Neural cell (in vitro differentiated cells): ENCODE data around the gene FYB1. TPM values are rescaled to one million over a fixed set of nuclear protein-coding genes. Genes with fewer than 3 reads are reported as not detected.

ENCODE experiments used
- H2AFZ ChIP-seq: fragments of 200-600, 300-800 bp; sonication (generic), shearing (Covaris generic); 2 replicates; pipeline ENCODE4 v1.6.0; 2014; ENCODE audit warnings: low read depth, mild to moderate bottlenecking, antibody characterized with exemption, low read length, moderate library complexity
- H3F3A ChIP-seq: fragments of 200-600 bp; shearing (Covaris generic); 2 replicates; pipeline ENCODE4 v1.6.1; 2016; ENCODE audit warnings: mild to moderate bottlenecking, moderate library complexity, mixed read lengths, antibody characterized with exemption, low read length; ENCODE audit not compliant: insufficient read depth, poor library complexity, severe bottlenecking
- H3K27ac ChIP-seq: fragments of 200-600, 300-800 bp; sonication (generic), shearing (Covaris generic); 2 replicates; pipeline ENCODE4 v1.5.1; 2014; ENCODE audit warnings: mild to moderate bottlenecking, low read length, moderate library complexity
- H3K27me3 ChIP-seq: fragments of 300-800, 200-600 bp; sonication (generic), shearing (Covaris generic); 2 replicates; pipeline ENCODE4 v1.6.0; 2014; ENCODE audit warnings: mild to moderate bottlenecking, low read depth, low read length, moderate library complexity; ENCODE audit not compliant: insufficient read depth
- H3K36me3 ChIP-seq: fragments of 300-800, 200-600 bp; sonication (generic), shearing (Covaris generic); 2 replicates; pipeline ENCODE4 v1.5.1; 2014; ENCODE audit warnings: mild to moderate bottlenecking, antibody characterized with exemption, low read length, moderate library complexity; ENCODE audit not compliant: insufficient read depth
- H3K4me2 ChIP-seq: fragments of 300-800, 200-600 bp; sonication (generic), shearing (Covaris generic); 2 replicates; pipeline ENCODE4 v1.6.0; 2014; ENCODE audit warnings: mild to moderate bottlenecking, low read length
- H3K4me3 ChIP-seq: fragments of 300-800, 200-600 bp; sonication (generic), shearing (Covaris generic); 2 replicates; pipeline ENCODE4 v1.5.1; 2014; ENCODE audit warnings: mild to moderate bottlenecking, low read length, moderate library complexity
- H3K79me2 ChIP-seq: fragments of 200-600 bp; shearing (Covaris generic); replicated peaks from 2 replicates; pipeline ENCODE4 v1.6.0; 2014; ENCODE audit warnings: mild to moderate bottlenecking, low read length, moderate library complexity; ENCODE audit not compliant: insufficient read depth
- H3K9ac ChIP-seq: fragments of 300-800, 200-600 bp; sonication (generic), shearing (Covaris generic); 2 replicates; pipeline ENCODE4 v1.6.1; 2016; ENCODE audit warnings: mild to moderate bottlenecking, low read length, mixed read lengths
- H3K9me2 ChIP-seq: fragments of 200-600 bp; shearing (Covaris generic); 2 replicates; pipeline ENCODE4 v1.6.1; 2016; ENCODE audit warnings: mild to moderate bottlenecking, low read length, mixed read lengths; ENCODE audit not compliant: insufficient read depth
- H3K9me3 ChIP-seq: fragments of 200-600, 300-800 bp; sonication (generic), shearing (Covaris generic); 2 replicates; pipeline ENCODE4 v1.6.1; 2016; ENCODE audit warnings: mild to moderate bottlenecking, mixed run types, low read length, moderate library complexity, mixed read lengths
- H4K20me1 ChIP-seq: fragments of 200-600 bp; shearing (Covaris generic); 2 replicates; pipeline ENCODE4 v1.6.1; 2016; ENCODE audit warnings: mild to moderate bottlenecking, mixed run types; ENCODE audit not compliant: insufficient read depth
- EP300 ChIP-seq: fragments of 450-650 bp; conservative IDR thresholded peaks from 2 replicates; pipeline ENCODE4 v1.6.1; 2014; ENCODE audit warnings: antibody characterized with exemption, mild to moderate bottlenecking, moderate library complexity; ENCODE audit not compliant: poor library complexity, severe bottlenecking
- EZH2 ChIP-seq: fragments of 200-600, 300-800 bp; shearing (Covaris generic), sonication (generic); IDR thresholded peaks from 2 replicates; pipeline ENCODE4 v1.6.1; 2014; ENCODE audit warnings: antibody characterized with exemption, low read length, borderline replicate concordance, mild to moderate bottlenecking; ENCODE audit not compliant: insufficient read depth, poor library complexity, severe bottlenecking
- MXI1 ChIP-seq: fragments of 450-650 bp; conservative IDR thresholded peaks from 2 replicates; pipeline ENCODE4 v1.6.1; 2014; ENCODE audit warnings: antibody characterized with exemption, mild to moderate bottlenecking; ENCODE audit not compliant: poor library complexity, severe bottlenecking
- POLR2AphosphoS5 ChIP-seq: IDR thresholded peaks from 2 replicates; pipeline ENCODE4 v1.6.1; 2012
- RAD21 ChIP-seq: fragments of 450-650 bp; conservative IDR thresholded peaks from 2 replicates; pipeline ENCODE4 v1.6.1; 2014; ENCODE audit warnings: antibody characterized with exemption, mild to moderate bottlenecking, moderate library complexity
- SMC3 ChIP-seq: fragments of 450-650 bp; conservative IDR thresholded peaks from 2 replicates; pipeline ENCODE4 v1.6.1; 2014; ENCODE audit warnings: antibody characterized with exemption, mild to moderate bottlenecking, moderate library complexity; ENCODE audit not compliant: poor library complexity
- TAF1 ChIP-seq: IDR thresholded peaks from 2 replicates; pipeline ENCODE4 v1.6.1; 2012; ENCODE audit warnings: low read depth
- polyA plus RNA-seq: library from polyadenylated mRNA; depleted of rRNA; stranded (reverse); fragments of >200 nt; gene quantifications from 2 replicates; pipeline ENCODE4 v1.2.3, GENCODE V29; 2014
- TF ChIP-seq, protein P1 (sequence below): IDR thresholded peaks from 2 replicates; pipeline ENCODE4 v1.6.1; 2012; ENCODE audit warnings: borderline replicate concordance
- TF ChIP-seq, protein P2 (sequence below): fragments of 450-650 bp; IDR thresholded peaks from 2 replicates; pipeline ENCODE4 v1.5.1; 2014; ENCODE audit warnings: antibody characterized with exemption, mild to moderate bottlenecking, moderate library complexity; ENCODE audit not compliant: poor library complexity, severe bottlenecking

Gene FYB1
- polyA plus RNA-seq, 1 donor from 2014 or later, result not detected

DNA sequence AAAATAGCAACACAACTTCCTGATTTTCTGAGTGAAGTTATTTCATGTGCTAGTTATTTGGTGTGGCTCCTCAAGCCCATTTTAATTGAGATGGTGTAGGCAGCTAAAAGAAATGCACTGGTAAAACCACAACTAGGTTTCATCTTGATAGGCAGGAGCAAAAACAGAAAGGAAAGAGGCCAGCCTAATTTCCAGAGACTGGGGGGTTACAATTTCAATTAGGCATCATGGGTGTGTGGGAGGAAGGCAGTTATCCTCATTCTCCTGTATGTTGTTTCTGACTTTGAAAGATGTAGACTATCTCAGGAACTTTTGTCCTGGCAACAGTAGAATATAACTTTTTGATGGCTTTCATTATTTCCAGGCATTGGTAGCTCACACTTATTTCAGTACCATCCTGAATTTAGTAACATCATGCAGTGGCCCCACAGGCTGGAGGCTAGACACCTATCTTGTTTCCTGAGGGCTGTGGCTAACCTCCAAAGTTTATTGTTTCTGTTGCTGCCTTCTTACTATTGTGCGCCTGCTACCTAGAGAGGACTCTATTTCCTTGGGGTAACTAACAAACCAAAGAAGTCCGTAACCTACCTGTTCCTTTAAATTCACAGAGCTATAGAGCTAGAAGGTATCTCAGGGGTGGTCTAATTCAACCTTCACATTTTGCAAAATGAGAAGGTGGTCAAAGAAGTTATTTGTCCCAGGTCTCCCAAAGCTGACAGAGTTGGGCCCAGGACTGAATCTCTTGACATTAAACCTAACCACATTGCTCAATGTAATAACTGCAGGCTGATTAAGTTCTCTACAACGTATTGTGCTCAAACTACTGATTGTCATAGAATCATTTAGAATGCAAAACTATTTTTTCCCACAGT is 42.4 kb downstream of the FYB1 start:
- H3K79me2 ChIP-seq, result no peaks in the 10 kb centered on the region
- H3K9ac ChIP-seq, result no peak overlapping the region
- no peak overlapping the region for H3K27ac ChIP-seq
- no peaks in the 10 kb centered on the region for H4K20me1 ChIP-seq
- no peak overlapping the region for H3K4me2 ChIP-seq
- H3K9me2 ChIP-seq, result no peaks in the 10 kb centered on the region
- TF ChIP-seq SMC3 (no peak), RAD21 (no peak), MXI1 (no peak), EP300 (no peak), EZH2 (no peak), POLR2AphosphoS5 (no peak), TAF1 (no peak)
- TF ChIP-seq, protein P1, sequence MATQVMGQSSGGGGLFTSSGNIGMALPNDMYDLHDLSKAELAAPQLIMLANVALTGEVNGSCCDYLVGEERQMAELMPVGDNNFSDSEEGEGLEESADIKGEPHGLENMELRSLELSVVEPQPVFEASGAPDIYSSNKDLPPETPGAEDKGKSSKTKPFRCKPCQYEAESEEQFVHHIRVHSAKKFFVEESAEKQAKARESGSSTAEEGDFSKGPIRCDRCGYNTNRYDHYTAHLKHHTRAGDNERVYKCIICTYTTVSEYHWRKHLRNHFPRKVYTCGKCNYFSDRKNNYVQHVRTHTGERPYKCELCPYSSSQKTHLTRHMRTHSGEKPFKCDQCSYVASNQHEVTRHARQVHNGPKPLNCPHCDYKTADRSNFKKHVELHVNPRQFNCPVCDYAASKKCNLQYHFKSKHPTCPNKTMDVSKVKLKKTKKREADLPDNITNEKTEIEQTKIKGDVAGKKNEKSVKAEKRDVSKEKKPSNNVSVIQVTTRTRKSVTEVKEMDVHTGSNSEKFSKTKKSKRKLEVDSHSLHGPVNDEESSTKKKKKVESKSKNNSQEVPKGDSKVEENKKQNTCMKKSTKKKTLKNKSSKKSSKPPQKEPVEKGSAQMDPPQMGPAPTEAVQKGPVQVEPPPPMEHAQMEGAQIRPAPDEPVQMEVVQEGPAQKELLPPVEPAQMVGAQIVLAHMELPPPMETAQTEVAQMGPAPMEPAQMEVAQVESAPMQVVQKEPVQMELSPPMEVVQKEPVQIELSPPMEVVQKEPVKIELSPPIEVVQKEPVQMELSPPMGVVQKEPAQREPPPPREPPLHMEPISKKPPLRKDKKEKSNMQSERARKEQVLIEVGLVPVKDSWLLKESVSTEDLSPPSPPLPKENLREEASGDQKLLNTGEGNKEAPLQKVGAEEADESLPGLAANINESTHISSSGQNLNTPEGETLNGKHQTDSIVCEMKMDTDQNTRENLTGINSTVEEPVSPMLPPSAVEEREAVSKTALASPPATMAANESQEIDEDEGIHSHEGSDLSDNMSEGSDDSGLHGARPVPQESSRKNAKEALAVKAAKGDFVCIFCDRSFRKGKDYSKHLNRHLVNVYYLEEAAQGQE, result no peak
- TF ChIP-seq, protein P2, sequence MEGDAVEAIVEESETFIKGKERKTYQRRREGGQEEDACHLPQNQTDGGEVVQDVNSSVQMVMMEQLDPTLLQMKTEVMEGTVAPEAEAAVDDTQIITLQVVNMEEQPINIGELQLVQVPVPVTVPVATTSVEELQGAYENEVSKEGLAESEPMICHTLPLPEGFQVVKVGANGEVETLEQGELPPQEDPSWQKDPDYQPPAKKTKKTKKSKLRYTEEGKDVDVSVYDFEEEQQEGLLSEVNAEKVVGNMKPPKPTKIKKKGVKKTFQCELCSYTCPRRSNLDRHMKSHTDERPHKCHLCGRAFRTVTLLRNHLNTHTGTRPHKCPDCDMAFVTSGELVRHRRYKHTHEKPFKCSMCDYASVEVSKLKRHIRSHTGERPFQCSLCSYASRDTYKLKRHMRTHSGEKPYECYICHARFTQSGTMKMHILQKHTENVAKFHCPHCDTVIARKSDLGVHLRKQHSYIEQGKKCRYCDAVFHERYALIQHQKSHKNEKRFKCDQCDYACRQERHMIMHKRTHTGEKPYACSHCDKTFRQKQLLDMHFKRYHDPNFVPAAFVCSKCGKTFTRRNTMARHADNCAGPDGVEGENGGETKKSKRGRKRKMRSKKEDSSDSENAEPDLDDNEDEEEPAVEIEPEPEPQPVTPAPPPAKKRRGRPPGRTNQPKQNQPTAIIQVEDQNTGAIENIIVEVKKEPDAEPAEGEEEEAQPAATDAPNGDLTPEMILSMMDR, result no peak
- no peaks in the 10 kb centered on the region for H3F3A ChIP-seq
- H3K4me3 ChIP-seq, result no peak overlapping the region
- H3K9me3 ChIP-seq, result no peaks in the 10 kb centered on the region
- no peaks in the 10 kb centered on the region for H3K36me3 ChIP-seq
- no peaks in the 10 kb centered on the region for H3K27me3 ChIP-seq
- no peak overlapping the region for H2AFZ ChIP-seq

DNA sequence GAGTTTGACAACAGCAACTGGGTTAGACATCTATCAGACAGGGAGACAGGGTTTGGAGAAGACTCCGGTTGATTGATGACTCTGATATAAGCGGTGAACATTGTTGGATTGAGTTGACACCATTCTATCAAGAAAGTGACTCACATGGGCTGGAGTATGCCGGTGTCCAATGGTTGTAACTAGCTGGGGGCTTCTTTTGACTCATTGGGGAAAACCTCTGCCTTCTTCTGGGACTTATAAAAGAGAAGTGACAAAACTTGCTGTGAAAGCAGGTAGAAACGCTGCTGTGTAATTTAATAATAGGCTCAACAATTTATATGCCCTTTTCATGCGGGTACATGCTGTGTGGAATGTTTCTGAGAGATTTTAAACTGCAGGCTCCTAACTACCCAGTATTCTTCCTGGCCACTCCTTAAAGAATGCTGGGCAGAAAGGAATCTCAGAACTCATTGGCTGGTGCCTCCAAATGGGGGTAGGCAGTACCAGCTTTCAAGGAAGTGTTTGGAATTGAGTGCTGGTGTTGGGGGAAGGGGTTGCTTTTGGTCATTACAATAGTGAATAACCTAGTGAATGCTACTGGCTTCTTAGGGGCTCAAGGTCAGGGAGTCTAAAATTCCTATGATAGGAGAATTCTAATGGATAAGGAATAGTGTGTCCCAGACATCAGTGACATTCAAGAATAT is 43.9 kb downstream of the FYB1 start:
- no peaks in the 10 kb centered on the region for H3K36me3 ChIP-seq
- no peaks in the 10 kb centered on the region for H4K20me1 ChIP-seq
- H2AFZ ChIP-seq, result no peak overlapping the region
- no peak overlapping the region for H3K4me3 ChIP-seq
- no peaks in the 10 kb centered on the region for H3K9me2 ChIP-seq
- H3K79me2 ChIP-seq, result no peaks in the 10 kb centered on the region
- no peaks in the 10 kb centered on the region for H3K27me3 ChIP-seq
- no peak overlapping the region for H3K27ac ChIP-seq
- no peak overlapping the region for H3K9ac ChIP-seq
- no peak for TF ChIP-seq TAF1
- TF ChIP-seq SMC3, result no peak
- H3F3A ChIP-seq, result no peaks in the 10 kb centered on the region
- H3K9me3 ChIP-seq, result no peaks in the 10 kb centered on the region
- no peak overlapping the region for H3K4me2 ChIP-seq
